HEK293 (cell line): ENCODE results near the gene RPRD2.

Experiments used
- BCL6B ChIP-seq: fragments of 450-650 bp; formaldehyde crosslinking; IDR thresholded peaks from 2 replicates; pipeline ENCODE4 v1.5.1; 2017; ENCODE audit warnings: missing biosample characterization, missing genetic modification characterization
- GFI1B ChIP-seq: fragments of 450-650 bp; formaldehyde crosslinking; IDR thresholded peaks from 2 replicates; pipeline ENCODE4 v1.5.1; 2016; ENCODE audit warnings: missing biosample characterization, missing genetic modification characterization
- HOXA7 ChIP-seq: sonication (generic); formaldehyde crosslinking; IDR thresholded peaks from 2 replicates; pipeline ENCODE4 v1.8.1; 2022; ENCODE audit warnings: missing genetic modification reagents, borderline replicate concordance
- HOXD13 ChIP-seq: sonication (generic); formaldehyde crosslinking; IDR thresholded peaks from 2 replicates; pipeline ENCODE4 v1.8.0; 2022; ENCODE audit warnings: missing genetic modification reagents, borderline replicate concordance
- MZF1 ChIP-seq: fragments of 450-650 bp; formaldehyde crosslinking; IDR thresholded peaks from 2 replicates; pipeline ENCODE4 v1.5.1; 2017; ENCODE audit warnings: missing biosample characterization, missing genetic modification characterization, borderline replicate concordance
- PRDM1 ChIP-seq: fragments of 450-650 bp; formaldehyde crosslinking; IDR thresholded peaks from 2 replicates; pipeline ENCODE4; 2016; ENCODE audit warnings: missing biosample characterization, missing genetic modification characterization
- PRDM6 ChIP-seq: fragments of 450-650 bp; formaldehyde crosslinking; IDR thresholded peaks from 2 replicates; pipeline ENCODE4 v1.5.1; 2017; ENCODE audit warnings: missing biosample characterization, missing genetic modification characterization
- ZFP37 ChIP-seq: fragments of 450-650 bp; formaldehyde crosslinking; IDR thresholded peaks from 2 replicates; pipeline ENCODE4 v1.5.1; 2016; ENCODE audit warnings: missing biosample characterization, missing genetic modification characterization
- ZNF202 ChIP-seq: fragments of 450-650 bp; formaldehyde crosslinking; IDR thresholded peaks from 2 replicates; pipeline ENCODE4 v1.5.1; 2016; ENCODE audit warnings: missing biosample characterization, missing genetic modification characterization, borderline replicate concordance
- ZNF223 ChIP-seq: fragments of 450-650 bp; formaldehyde crosslinking; IDR thresholded peaks from 2 replicates; pipeline ENCODE4 v1.5.1; 2016; ENCODE audit warnings: missing biosample characterization, missing genetic modification characterization
- ZNF26 ChIP-seq: fragments of 450-650 bp; formaldehyde crosslinking; IDR thresholded peaks from 2 replicates; pipeline ENCODE4 v1.5.1; 2016; ENCODE audit warnings: missing biosample characterization, missing genetic modification characterization
- ZNF280C ChIP-seq: fragments of 450-650 bp; formaldehyde crosslinking; IDR thresholded peaks from 2 replicates; pipeline ENCODE4 v1.5.1; 2016; ENCODE audit warnings: missing biosample characterization, missing genetic modification characterization
- ZNF501 ChIP-seq: fragments of 450-650 bp; formaldehyde crosslinking; IDR thresholded peaks from 2 replicates; pipeline ENCODE4 v1.5.1; 2016; ENCODE audit warnings: missing biosample characterization, missing genetic modification characterization
- ZNF548 ChIP-seq: fragments of 450-650 bp; formaldehyde crosslinking; IDR thresholded peaks from 2 replicates; pipeline ENCODE4 v1.5.1; 2016; ENCODE audit warnings: missing biosample characterization, missing genetic modification characterization
- ZNF558 ChIP-seq: fragments of 450-650 bp; formaldehyde crosslinking; IDR thresholded peaks from 2 replicates; pipeline ENCODE4 v1.5.1; 2016; ENCODE audit warnings: missing biosample characterization, missing genetic modification characterization
- ZNF585B ChIP-seq: fragments of 450-650 bp; formaldehyde crosslinking; IDR thresholded peaks from 2 replicates; pipeline ENCODE4 v1.5.1; 2016; ENCODE audit warnings: missing biosample characterization, missing genetic modification characterization
- ZNF600 ChIP-seq: fragments of 450-650 bp; formaldehyde crosslinking; IDR thresholded peaks from 2 replicates; pipeline ENCODE4 v1.5.1; 2016; ENCODE audit warnings: missing biosample characterization, missing genetic modification characterization
- ZNF623 ChIP-seq: fragments of 450-650 bp; formaldehyde crosslinking; IDR thresholded peaks from 2 replicates; pipeline ENCODE4 v1.5.1; 2016; ENCODE audit warnings: missing biosample characterization, missing genetic modification characterization
- ZNF677 ChIP-seq: fragments of 450-650 bp; IDR thresholded peaks from 2 replicates; pipeline ENCODE4 v1.5.0; 2018; ENCODE audit warnings: missing biosample characterization, mild to moderate bottlenecking, missing genetic modification characterization, moderate library complexity
- ZNF701 ChIP-seq: fragments of 450-650 bp; formaldehyde crosslinking; IDR thresholded peaks from 2 replicates; pipeline ENCODE4 v1.5.1; 2016; ENCODE audit warnings: missing biosample characterization, missing genetic modification characterization
- ZNF707 ChIP-seq: fragments of 450-650 bp; formaldehyde crosslinking; IDR thresholded peaks from 2 replicates; pipeline ENCODE4 v1.5.1; 2016; ENCODE audit warnings: missing biosample characterization, missing genetic modification characterization
- ZNF76 ChIP-seq: fragments of 450-650 bp; formaldehyde crosslinking; IDR thresholded peaks from 2 replicates; pipeline ENCODE4; 2016; ENCODE audit warnings: low read depth, missing biosample characterization, missing genetic modification characterization, borderline replicate concordance
- ZNF785 ChIP-seq: fragments of 450-650 bp; formaldehyde crosslinking; IDR thresholded peaks from 2 replicates; pipeline ENCODE4 v1.5.1; 2016; ENCODE audit warnings: missing biosample characterization, missing genetic modification characterization
- ZNF791 ChIP-seq: fragments of 450-650 bp; formaldehyde crosslinking; IDR thresholded peaks from 2 replicates; pipeline ENCODE4 v1.5.1; 2016; ENCODE audit warnings: missing biosample characterization, missing genetic modification characterization
- ZNF830 ChIP-seq: fragments of 450-650 bp; IDR thresholded peaks from 2 replicates; pipeline ENCODE4 v1.5.0; 2018; ENCODE audit warnings: missing biosample characterization, missing genetic modification characterization, low read depth, mild to moderate bottlenecking, moderate library complexity
- TF ChIP-seq, protein P1 (sequence below): fragments of 450-650 bp; IDR thresholded peaks from 2 replicates; pipeline ENCODE4 v1.5.1; 2018; ENCODE audit warnings: missing biosample characterization, mild to moderate bottlenecking, missing genetic modification characterization
- TF ChIP-seq, protein P2 (sequence below): fragments of 450-650 bp; formaldehyde crosslinking; IDR thresholded peaks from 2 replicates; pipeline ENCODE4 v1.5.1; 2016; ENCODE audit warnings: missing biosample characterization, missing genetic modification characterization
- TF ChIP-seq, protein P3 (sequence below): fragments of 450-650 bp; formaldehyde crosslinking; IDR thresholded peaks from 2 replicates; pipeline ENCODE4 v1.5.1; 2016; ENCODE audit warnings: missing biosample characterization, missing genetic modification characterization, low read depth

The RPRD2 gene

DNA sequence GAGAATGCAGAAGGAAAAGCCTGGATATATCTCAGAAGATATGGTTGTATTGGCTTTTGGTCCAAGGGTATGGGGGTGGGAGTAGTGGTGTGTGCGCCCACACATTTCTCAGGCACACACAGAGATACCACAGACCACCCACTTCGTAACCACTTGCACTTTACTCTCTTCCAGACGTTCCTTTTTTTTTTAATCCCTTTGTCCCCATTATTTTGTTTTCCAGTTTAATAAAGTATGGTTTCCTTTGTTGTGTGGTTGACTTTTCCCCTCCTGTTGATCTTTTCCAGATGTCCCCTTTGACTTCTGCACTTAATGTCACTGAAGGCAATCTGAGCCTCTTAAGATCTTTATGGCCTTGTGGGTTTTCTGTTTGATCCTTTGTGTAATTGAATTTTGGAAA is 112.8 kb downstream of the RPRD2 start (continued):
- no peak for TF ChIP-seq ZNF558
- no peak for TF ChIP-seq MZF1 (tag by site-specific recombination)
- no peak for TF ChIP-seq ZNF202 (tag by site-specific recombination)
- no peak for TF ChIP-seq ZNF280C (tag by site-specific recombination)
- TF ChIP-seq ZNF600 (tag by site-specific recombination), result no peak
- no peak for TF ChIP-seq ZNF26 (tag by site-specific recombination)
- no peak for TF ChIP-seq ZNF76
- TF ChIP-seq ZNF785 (tag by site-specific recombination), result no peak
- TF ChIP-seq GFI1B (tag by site-specific recombination), result peak; percentile 9; the same call in 1 of the 2 replicates
- TF ChIP-seq PRDM1 (tag by site-specific recombination), result 0 out of 2 replicates have a peak, but pooled peaks have one; percentile 39
- no peak for TF ChIP-seq ZNF677 (tag by site-specific recombination)
- TF ChIP-seq ZNF623, result no peak
- no peak for TF ChIP-seq ZNF223
- TF ChIP-seq ZNF585B, result no peak
- no peak for TF ChIP-seq ZFP37
- TF ChIP-seq ZNF830 (tag by site-specific recombination), result no peak
- TF ChIP-seq ZNF701 (tag by site-specific recombination), result no peak
- no peak for TF ChIP-seq ZNF791 (tag by site-specific recombination)
- no peak for TF ChIP-seq HOXD13 (CRISPR knock-in tag)
- TF ChIP-seq, protein P1, sequence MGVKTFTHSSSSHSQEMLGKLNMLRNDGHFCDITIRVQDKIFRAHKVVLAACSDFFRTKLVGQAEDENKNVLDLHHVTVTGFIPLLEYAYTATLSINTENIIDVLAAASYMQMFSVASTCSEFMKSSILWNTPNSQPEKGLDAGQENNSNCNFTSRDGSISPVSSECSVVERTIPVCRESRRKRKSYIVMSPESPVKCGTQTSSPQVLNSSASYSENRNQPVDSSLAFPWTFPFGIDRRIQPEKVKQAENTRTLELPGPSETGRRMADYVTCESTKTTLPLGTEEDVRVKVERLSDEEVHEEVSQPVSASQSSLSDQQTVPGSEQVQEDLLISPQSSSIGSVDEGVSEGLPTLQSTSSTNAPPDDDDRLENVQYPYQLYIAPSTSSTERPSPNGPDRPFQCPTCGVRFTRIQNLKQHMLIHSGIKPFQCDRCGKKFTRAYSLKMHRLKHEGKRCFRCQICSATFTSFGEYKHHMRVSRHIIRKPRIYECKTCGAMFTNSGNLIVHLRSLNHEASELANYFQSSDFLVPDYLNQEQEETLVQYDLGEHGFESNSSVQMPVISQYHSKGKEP (tag by site-specific recombination), result no peak
- TF ChIP-seq, protein P2, sequence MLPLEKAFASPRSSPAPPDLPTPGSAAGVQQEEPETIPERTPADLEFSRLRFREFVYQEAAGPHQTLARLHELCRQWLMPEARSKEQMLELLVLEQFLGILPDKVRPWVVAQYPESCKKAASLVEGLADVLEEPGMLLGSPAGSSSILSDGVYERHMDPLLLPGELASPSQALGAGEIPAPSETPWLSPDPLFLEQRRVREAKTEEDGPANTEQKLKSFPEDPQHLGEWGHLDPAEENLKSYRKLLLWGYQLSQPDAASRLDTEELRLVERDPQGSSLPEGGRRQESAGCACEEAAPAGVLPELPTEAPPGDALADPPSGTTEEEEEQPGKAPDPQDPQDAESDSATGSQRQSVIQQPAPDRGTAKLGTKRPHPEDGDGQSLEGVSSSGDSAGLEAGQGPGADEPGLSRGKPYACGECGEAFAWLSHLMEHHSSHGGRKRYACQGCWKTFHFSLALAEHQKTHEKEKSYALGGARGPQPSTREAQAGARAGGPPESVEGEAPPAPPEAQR (tag by site-specific recombination), result no peak
- TF ChIP-seq PRDM6 (tag by site-specific recombination), result peak; percentile 70
- no peak for TF ChIP-seq BCL6B (tag by site-specific recombination)
- no peak for TF ChIP-seq HOXA7 (CRISPR knock-in tag)
- no peak for TF ChIP-seq ZNF501 (tag by site-specific recombination)
- no peak for TF ChIP-seq ZNF548 (tag by site-specific recombination)
- TF ChIP-seq ZNF707, result no peak
- TF ChIP-seq, protein P3, sequence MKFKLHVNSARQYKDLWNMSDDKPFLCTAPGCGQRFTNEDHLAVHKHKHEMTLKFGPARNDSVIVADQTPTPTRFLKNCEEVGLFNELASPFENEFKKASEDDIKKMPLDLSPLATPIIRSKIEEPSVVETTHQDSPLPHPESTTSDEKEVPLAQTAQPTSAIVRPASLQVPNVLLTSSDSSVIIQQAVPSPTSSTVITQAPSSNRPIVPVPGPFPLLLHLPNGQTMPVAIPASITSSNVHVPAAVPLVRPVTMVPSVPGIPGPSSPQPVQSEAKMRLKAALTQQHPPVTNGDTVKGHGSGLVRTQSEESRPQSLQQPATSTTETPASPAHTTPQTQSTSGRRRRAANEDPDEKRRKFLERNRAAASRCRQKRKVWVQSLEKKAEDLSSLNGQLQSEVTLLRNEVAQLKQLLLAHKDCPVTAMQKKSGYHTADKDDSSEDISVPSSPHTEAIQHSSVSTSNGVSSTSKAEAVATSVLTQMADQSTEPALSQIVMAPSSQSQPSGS (tag by site-specific recombination), result no peak
